IPS-18a (cell line): ENCODE results near the gene VWA8.

Experiments used
- H3K27ac ChIP-seq: one replicate; pipeline ENCODE4 v1.5.1; 2013; ENCODE audit warnings: low read length
- H3K27me3 ChIP-seq: one replicate; pipeline ENCODE4 v1.6.1; 2013; ENCODE audit warnings: mild to moderate bottlenecking, low read length; ENCODE audit not compliant: control insufficient read depth, insufficient read depth
- H3K36me3 ChIP-seq: one replicate; pipeline ENCODE4 v1.6.1; 2013; ENCODE audit warnings: low read depth, low read length; ENCODE audit not compliant: control insufficient read depth
- H3K4me1 ChIP-seq: one replicate; pipeline ENCODE4 v1.6.1; 2013; ENCODE audit warnings: low read depth, low read length; ENCODE audit not compliant: control insufficient read depth
- H3K4me3 ChIP-seq: one replicate; pipeline ENCODE4 v1.5.1; 2013; ENCODE audit warnings: low read length
- H3K9ac ChIP-seq: one replicate; pipeline ENCODE4 v1.6.1; 2013; ENCODE audit warnings: mild to moderate bottlenecking, low read length, moderate library complexity
- H3K9me3 ChIP-seq: one replicate; pipeline ENCODE4 v1.6.1; 2013; ENCODE audit warnings: low read depth, low read length; ENCODE audit not compliant: control insufficient read depth

The VWA8 gene

GRCh38 chr13:41985788-41986508 lies 25.0 kb upstream of the VWA8 start:
- Histone ChIP-seq H3K9ac (no peak overlapping the region), H3K4me3 (no peak overlapping the region), H3K27ac (no peak overlapping the region), H3K4me1 (no peaks in the 10 kb centered on the region), H3K36me3 (no peaks in the 10 kb centered on the region), H3K27me3 (no peaks in the 10 kb centered on the region), H3K9me3 (no peaks in the 10 kb centered on the region)

GRCh38 chr13:41981951-41982715 lies 21.2 kb upstream of the VWA8 start:
- Histone ChIP-seq H3K9me3 (no peaks in the 10 kb centered on the region), H3K27me3 (no peaks in the 10 kb centered on the region), H3K4me3 (no peak overlapping the region), H3K4me1 (no peaks in the 10 kb centered on the region), H3K27ac (no peak overlapping the region), H3K36me3 (no peaks in the 10 kb centered on the region), H3K9ac (no peak overlapping the region)

- H3K4me1 ChIP-seq: peaks cover 15% of the 10 kb centered on the region
- H3K27me3 ChIP-seq: no peaks in the 10 kb centered on the region
- no peak overlapping the region for H3K9ac ChIP-seq
- H3K9me3 ChIP-seq: no peaks in the 10 kb centered on the region
- no peak overlapping the region for H3K27ac ChIP-seq
- H3K4me3 ChIP-seq: no peak overlapping the region
- H3K36me3 ChIP-seq: no peaks in the 10 kb centered on the region
Observed at GRCh38 chr13:41978007-41978406, 17.1 kb upstream of the VWA8 start.

- Histone ChIP-seq H3K9ac (no peak overlapping the region), H3K27me3 (no peaks in the 10 kb centered on the region), H3K4me3 (no peak overlapping the region), H3K4me1 (peaks cover 21% of the 10 kb centered on the region), H3K36me3 (no peaks in the 10 kb centered on the region), H3K9me3 (no peaks in the 10 kb centered on the region), H3K27ac (no peak overlapping the region)
Observed at GRCh38 chr13:41976476-41976875, 15.6 kb upstream of the VWA8 start.

GRCh38 chr13:41974262-41974900 lies 13.5 kb upstream of the VWA8 start:
- H3K9ac ChIP-seq: no peak overlapping the region
- no peaks in the 10 kb centered on the region for H3K27me3 ChIP-seq
- no peak overlapping the region for H3K4me3 ChIP-seq
- H3K36me3 ChIP-seq: no peaks in the 10 kb centered on the region
- peaks cover 22% of the 10 kb centered on the region for H3K4me1 ChIP-seq
- H3K27ac ChIP-seq: no peak overlapping the region
- no peaks in the 10 kb centered on the region for H3K9me3 ChIP-seq

- Histone ChIP-seq H3K27me3 (no peaks in the 10 kb centered on the region), H3K27ac (no peak overlapping the region), H3K9ac (no peak overlapping the region), H3K36me3 (no peaks in the 10 kb centered on the region), H3K4me3 (no peak overlapping the region), H3K4me1 (peaks cover 22% of the 10 kb centered on the region), H3K9me3 (no peaks in the 10 kb centered on the region)
Observed at GRCh38 chr13:41973247-41973741, 12.4 kb upstream of the VWA8 start.

- Histone ChIP-seq H3K4me3 (no peak overlapping the region), H3K27me3 (no peaks in the 10 kb centered on the region), H3K9ac (no peak overlapping the region)
Observed at GRCh38 chr13:41971848-41972247, 10.9 kb upstream of the VWA8 start.

GRCh38 chr13:41970918-41971317 lies 10.0 kb upstream of the VWA8 start:
- Histone ChIP-seq H3K27ac (no peak overlapping the region), H3K9me3 (no peaks in the 10 kb centered on the region), H3K36me3 (no peaks in the 10 kb centered on the region), H3K9ac (no peak overlapping the region), H3K4me1 (peaks cover 14% of the 10 kb centered on the region), H3K4me3 (no peak overlapping the region), H3K27me3 (no peaks in the 10 kb centered on the region)

More at GRCh38 chr13:41971848-41972247, 10.9 kb upstream of the VWA8 start:
- Histone ChIP-seq H3K36me3 (no peaks in the 10 kb centered on the region), H3K4me1 (peaks cover 20% of the 10 kb centered on the region), H3K9me3 (no peaks in the 10 kb centered on the region), H3K27ac (no peak overlapping the region)

- Histone ChIP-seq H3K27ac (no peak overlapping the region), H3K36me3 (no peaks in the 10 kb centered on the region), H3K9me3 (no peaks in the 10 kb centered on the region), H3K4me3 (no peak overlapping the region), H3K27me3 (no peaks in the 10 kb centered on the region), H3K9ac (no peak overlapping the region), H3K4me1 (peaks cover 14% of the 10 kb centered on the region)
Observed at GRCh38 chr13:41970022-41970421, 9.1 kb upstream of the VWA8 start.

GRCh38 chr13:41969072-41969471 lies 8.2 kb upstream of the VWA8 start:
- H3K27ac ChIP-seq: no peak overlapping the region
- H3K9ac ChIP-seq: no peak overlapping the region
- peaks cover 14% of the 10 kb centered on the region for H3K4me1 ChIP-seq
- H3K36me3 ChIP-seq: no peaks in the 10 kb centered on the region
- no peaks in the 10 kb centered on the region for H3K9me3 ChIP-seq
- H3K4me3 ChIP-seq: no peak overlapping the region
- no peaks in the 10 kb centered on the region for H3K27me3 ChIP-seq

GRCh38 chr13:41966671-41967070 lies 5.8 kb upstream of the VWA8 start:
- Histone ChIP-seq H3K9ac (no peak overlapping the region), H3K27ac (no peak overlapping the region), H3K4me3 (no peak overlapping the region), H3K36me3 (no peaks in the 10 kb centered on the region), H3K27me3 (no peaks in the 10 kb centered on the region), H3K4me1 (peaks cover 6% of the 10 kb centered on the region), H3K9me3 (no peaks in the 10 kb centered on the region)
